Spinal cord (tissue), 10 donors: Measurements from ENCODE around the gene CDC25B. TPM values are rescaled to one million over a fixed set of nuclear protein-coding genes. Genes with fewer than 3 reads are reported as not detected.

Experiments
- DNase-seq, 6 donors: peaks; one replicate each; pipeline versions ENCODE4 v3.0.0 to v3.0.0-alpha.2; 2013 to 2015; ENCODE audit warnings: low spot score in 6 of 6, low read depth in 4 of 6
- H3K27ac ChIP-seq: one replicate; pipeline ENCODE4 v1.5.1; 2013; ENCODE audit warnings: low read depth, low read length, control low read depth
- H3K27me3 ChIP-seq: one replicate; pipeline ENCODE4 v1.6.1; 2013; ENCODE audit warnings: low read length; ENCODE audit not compliant: control insufficient read depth, insufficient read depth
- H3K36me3 ChIP-seq: one replicate; pipeline ENCODE4 v1.6.1; 2013; ENCODE audit warnings: low read length; ENCODE audit not compliant: control insufficient read depth, insufficient read depth
- H3K4me1 ChIP-seq: one replicate; pipeline ENCODE4 v1.6.1; 2013; ENCODE audit warnings: low read length; ENCODE audit not compliant: control insufficient read depth, insufficient read depth
- H3K4me3 ChIP-seq: one replicate; pipeline ENCODE4 v1.5.1; 2013; ENCODE audit warnings: low read depth, low read length, control low read depth
- H3K9me3 ChIP-seq: one replicate; pipeline ENCODE4 v1.6.1; 2013; ENCODE audit warnings: low read length; ENCODE audit not compliant: control insufficient read depth, insufficient read depth
- WGBS: methylation state at CpG from one replicate; pipeline ENCODE4 v1.1.5; 2013; ENCODE audit warnings: missing lambda C conversion rate; ENCODE audit not compliant: insufficient coverage; 5-methylcytosine and 5-hydroxymethylcytosine counted together
- long read RNA-seq, 4 donors: transcript quantifications; one replicate each; lab custom pipeline, GENCODE V29; 2026
- polyA plus RNA-seq, 2 donors: library from polyadenylated mRNA; unstranded; fragments of 120-200 nt; gene quantifications; one replicate each; pipeline ENCODE4 v1.2.1, GENCODE V29; 2013; ENCODE audit not compliant: insufficient read length in 2 of 2
- total RNA-seq, 2 donors: library from RNA; depleted of rRNA in 1 of 2; stranded (reverse); fragments of 120-200 nt in 1 of 2; fragments of >200 nt in 1 of 2; gene quantifications; one replicate each; pipeline versions ENCODE4 v1.2.3 to v1.2.4, GENCODE V29; 2013 to 2014
- donor health status: healthy.

CDC25B gene
- 10 to 100 TPM; 22.2 to 44.4 TPM for total RNA-seq
- polyA plus RNA-seq, result 10 to 100 TPM; 48.5 to 66.8 TPM
- long read RNA-seq, donor 1, transcript CDC25B-201 (16 exons, 3,597 nt), result major isoform, 8 of 11 reads
- long read RNA-seq, donor 1, partial matches to known transcripts, result 0 of 11 reads
- long read RNA-seq, donor 1, other reads (novel, unspliced or antisense), result 0 of 11 reads
- long read RNA-seq, donor 2, partial matches to known transcripts, result 0 of 1 reads
- long read RNA-seq, donor 2, other reads (novel, unspliced or antisense), result 0 of 1 reads
- long read RNA-seq, donor 3, partial matches to known transcripts, result 0 of 1 reads
- long read RNA-seq, donor 3, other reads (novel, unspliced or antisense), result 0 of 1 reads
- long read RNA-seq, donor 4, partial matches to known transcripts, result 49 of 50 reads
- long read RNA-seq, donor 4, other reads (novel, unspliced or antisense), result 0 of 50 reads

DNA sequence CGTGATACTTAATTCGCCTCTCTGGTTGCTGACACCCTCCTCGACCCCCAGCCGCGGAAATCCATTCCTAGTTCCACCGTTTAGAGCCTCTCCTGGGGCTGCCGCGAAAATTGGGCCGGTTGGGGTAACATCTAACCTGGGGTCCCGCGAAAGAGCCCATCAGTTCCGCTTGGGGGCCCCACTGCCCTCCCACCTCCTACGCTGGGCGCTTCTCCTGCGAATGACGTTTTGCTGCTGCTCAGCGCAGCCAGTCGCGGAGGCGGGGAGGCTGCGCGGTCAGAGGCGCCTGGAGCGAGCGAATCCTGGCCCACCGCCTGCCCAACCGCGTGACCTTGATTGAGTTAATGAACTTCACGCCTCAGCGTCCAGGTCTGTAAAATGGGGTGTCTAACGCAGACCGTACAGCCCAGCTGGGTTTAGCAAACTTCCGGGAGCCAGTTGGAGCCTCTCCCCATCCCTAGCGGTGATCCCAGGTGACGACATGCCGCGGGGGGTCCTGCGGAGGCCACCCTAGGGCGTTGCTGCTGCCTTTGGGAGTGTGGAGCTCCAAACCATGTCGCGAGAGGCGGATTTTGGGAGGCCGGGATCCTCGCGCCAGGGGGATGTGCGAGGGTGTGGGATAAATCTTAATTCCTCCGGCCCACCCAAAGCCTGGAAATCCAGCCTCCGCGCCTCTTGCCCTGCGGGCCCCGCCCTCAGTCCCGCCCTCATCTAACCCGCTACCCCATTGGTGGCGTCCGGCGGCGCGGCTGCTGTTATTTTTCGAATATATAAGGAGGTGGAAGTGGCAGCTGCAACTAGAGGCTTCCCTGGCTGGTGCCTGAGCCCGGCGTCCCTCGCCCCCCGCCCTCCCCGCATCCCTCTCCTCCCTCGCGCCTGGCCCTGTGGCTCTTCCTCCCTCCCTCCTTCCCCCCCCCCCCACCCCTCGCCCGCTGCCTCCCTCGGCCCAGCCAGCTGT lies at the start of gene CDC25B:
CDC25B (plus strand) TSS at position 800 of the 958 bp plus-strand sequence. CDS start 222 bp downstream, outside the sequence.
- Histone ChIP-seq H3K27ac (peak within 1 kb of the TSS; percentile 97), H3K4me3 (peak within 1 kb of the TSS; percentile 97), H3K4me1 (peaks cover 58% of the 10 kb centered on the region), H3K27me3 (no peaks in the 10 kb centered on the region), H3K36me3 (peaks cover 16% of the 10 kb centered on the region), H3K9me3 (no peaks in the 10 kb centered on the region)
- peak in 4 of 6 donors; percentile 76 to 95 (median 90) for DNase-seq
- WGBS, result 1% methylated on average over 40 of the region's 69 CpGs

DNA sequence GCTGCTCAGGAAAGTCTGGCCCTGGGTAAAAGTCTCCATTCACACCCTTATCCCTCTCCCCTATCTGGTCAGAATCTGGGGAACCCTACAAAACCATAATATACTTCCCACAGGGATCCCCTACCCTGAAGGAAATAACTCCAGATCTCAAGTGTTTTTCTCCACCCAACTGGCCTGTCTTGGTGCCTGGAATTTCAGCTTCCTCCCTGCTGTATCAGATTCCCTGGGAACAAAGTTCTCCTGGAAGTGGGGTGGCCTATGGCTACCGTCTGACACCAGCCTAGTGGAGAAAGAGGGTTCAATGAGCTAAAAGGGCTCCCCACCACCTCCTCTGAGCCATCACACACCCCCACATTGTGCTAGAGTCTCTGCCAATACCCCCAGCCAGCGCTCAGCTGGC lies 48.6 kb upstream of the CDC25B start:
- no CpG with 5 or more reads among the region's 2 CpGs for WGBS
- no peak for DNase-seq
- no peaks in the 10 kb centered on the region for H3K9me3 ChIP-seq
- H3K27ac ChIP-seq, result no peak overlapping the region
- H3K4me1 ChIP-seq, result peaks cover 30% of the 10 kb centered on the region
- no peak overlapping the region for H3K4me3 ChIP-seq
- H3K27me3 ChIP-seq, result peaks cover 50% of the 10 kb centered on the region
- H3K36me3 ChIP-seq, result peaks cover 7% of the 10 kb centered on the region

DNA sequence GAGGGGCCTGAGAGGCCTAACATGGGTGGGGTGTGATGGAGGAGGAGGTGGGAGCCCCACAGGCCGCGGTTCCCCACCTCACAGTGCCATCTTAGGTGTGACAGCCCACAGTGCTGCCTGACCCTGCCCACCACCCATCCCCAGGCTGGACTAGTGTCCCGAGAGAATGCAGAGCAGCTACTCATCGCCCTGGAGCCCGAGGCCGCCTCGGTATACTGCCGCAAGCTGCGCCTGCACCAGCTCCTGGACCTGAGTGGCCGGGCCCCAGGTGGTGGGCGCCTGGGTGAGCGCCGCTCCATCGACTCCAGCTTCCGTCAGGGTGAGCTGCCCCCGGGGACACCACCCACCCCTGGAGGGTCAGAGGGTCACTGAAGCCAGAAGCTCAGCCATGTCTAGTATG lies 48.0 kb upstream of the CDC25B start:
- Histone ChIP-seq H3K27me3 (peaks cover 50% of the 10 kb centered on the region), H3K9me3 (no peaks in the 10 kb centered on the region), H3K4me1 (peaks cover 31% of the 10 kb centered on the region), H3K27ac (no peak overlapping the region), H3K4me3 (no peak overlapping the region), H3K36me3 (peaks cover 7% of the 10 kb centered on the region)
- no peak for DNase-seq
- WGBS, result 90% methylated on average over 14 of the region's 16 CpGs

DNA sequence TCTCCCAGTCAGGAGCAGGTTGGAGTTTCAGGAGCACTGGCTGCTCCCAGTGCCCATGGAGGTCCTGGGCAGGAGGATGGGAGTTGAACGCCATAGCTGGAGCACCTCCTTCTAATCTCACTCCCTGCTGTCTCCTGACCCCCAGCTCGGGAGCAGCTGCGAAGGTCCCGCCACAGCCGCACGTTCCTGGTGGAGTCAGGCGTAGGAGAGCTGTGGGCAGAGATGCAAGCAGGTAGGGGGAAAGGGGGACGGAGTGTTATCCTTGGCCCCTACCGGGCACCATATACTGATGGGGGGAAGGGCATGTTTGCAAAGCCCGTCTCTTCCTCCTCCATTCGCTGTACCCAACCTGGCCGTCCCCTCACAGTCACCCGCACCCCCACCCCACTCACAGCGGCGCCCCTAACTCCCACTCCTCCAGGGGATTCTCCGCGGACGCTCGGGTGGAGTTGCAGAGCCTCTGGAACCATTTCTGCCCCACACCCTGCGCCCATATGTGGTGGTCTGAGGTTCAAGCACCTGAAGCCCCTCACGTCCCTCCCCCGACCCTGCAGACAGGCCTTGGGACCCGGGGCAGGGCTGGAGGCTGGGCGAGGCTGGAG lies 46.9 kb upstream of the CDC25B start:
- WGBS, result 27% methylated on average over 4 of the region's 24 CpGs
- H3K4me1 ChIP-seq, result peaks cover 31% of the 10 kb centered on the region
- peaks cover 50% of the 10 kb centered on the region for H3K27me3 ChIP-seq
- H3K36me3 ChIP-seq, result peaks cover 15% of the 10 kb centered on the region
- no peaks in the 10 kb centered on the region for H3K9me3 ChIP-seq
- no peak for DNase-seq
- H3K4me3 ChIP-seq, result no peak overlapping the region
- H3K27ac ChIP-seq, result no peak overlapping the region

DNA sequence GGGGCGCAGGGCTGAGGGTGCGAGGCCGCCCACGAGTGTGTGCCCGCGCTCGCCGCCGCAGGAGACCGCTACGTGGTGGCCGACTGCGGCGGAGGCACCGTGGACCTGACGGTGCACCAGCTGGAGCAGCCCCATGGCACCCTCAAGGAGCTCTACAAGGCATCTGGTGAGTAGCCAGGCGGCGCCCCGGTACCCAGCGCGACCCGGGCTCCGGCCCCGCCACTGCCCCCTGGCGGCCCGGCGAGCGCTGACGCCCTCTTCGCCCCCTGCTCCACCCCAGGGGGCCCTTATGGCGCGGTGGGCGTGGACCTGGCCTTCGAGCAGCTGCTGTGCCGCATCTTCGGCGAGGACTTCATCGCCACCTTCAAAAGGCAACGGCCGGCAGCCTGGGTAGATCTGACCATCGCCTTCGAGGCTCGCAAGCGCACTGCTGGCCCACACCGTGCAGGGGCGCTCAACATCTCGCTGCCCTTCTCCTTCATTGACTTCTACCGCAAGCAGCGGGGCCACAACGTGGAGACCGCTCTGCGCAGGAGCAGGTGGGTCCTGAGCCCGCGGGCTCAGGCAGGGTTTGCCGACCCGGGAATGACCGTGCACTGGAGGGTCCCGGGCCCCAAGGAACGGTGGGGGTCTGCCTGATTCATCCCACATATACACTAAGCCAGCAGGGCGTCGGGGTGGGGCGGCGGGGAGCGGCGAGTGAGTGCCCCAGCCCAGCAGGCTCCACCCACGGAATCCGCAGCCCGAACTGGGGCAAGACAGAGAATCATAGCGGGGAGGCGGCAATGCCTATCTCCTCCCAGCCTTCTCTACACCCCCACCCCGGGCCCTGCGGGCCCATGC lies 46.2 kb upstream of the CDC25B start:
- H3K36me3 ChIP-seq, result peaks cover 22% of the 10 kb centered on the region
- peaks cover 50% of the 10 kb centered on the region for H3K27me3 ChIP-seq
- no peak overlapping the region for H3K27ac ChIP-seq
- H3K9me3 ChIP-seq, result no peaks in the 10 kb centered on the region
- peak in 2 of 6 donors; percentile 46 to 49 for DNase-seq
- no peak overlapping the region for H3K4me3 ChIP-seq
- WGBS, result 18% methylated on average over 68 of the region's 72 CpGs
- peaks cover 31% of the 10 kb centered on the region for H3K4me1 ChIP-seq

DNA sequence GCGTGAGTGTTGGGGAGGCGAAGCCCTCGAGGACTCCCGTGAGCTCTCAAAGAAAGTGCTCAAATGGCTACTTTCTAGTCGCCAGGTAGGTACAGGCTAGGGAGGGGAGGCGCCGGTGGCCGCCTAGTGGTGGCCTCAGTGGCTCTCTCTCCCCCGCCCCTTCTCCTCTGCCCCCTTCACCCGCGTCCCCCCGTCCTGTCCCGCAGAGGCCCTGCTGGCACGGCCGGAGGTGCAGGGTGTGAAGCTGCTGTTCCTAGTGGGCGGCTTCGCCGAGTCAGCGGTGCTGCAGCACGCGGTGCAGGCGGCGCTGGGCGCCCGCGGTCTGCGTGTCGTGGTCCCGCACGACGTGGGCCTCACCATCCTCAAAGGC lies 44.8 kb upstream of the CDC25B start:
- H3K4me3 ChIP-seq, result no peak overlapping the region
- 35% methylated on average over 28 of the region's 31 CpGs for WGBS
- H3K27me3 ChIP-seq, result peaks cover 41% of the 10 kb centered on the region
- peaks cover 36% of the 10 kb centered on the region for H3K36me3 ChIP-seq
- DNase-seq, result no peak
- no peaks in the 10 kb centered on the region for H3K9me3 ChIP-seq
- H3K4me1 ChIP-seq, result peaks cover 27% of the 10 kb centered on the region
- H3K27ac ChIP-seq, result no peak overlapping the region

DNA sequence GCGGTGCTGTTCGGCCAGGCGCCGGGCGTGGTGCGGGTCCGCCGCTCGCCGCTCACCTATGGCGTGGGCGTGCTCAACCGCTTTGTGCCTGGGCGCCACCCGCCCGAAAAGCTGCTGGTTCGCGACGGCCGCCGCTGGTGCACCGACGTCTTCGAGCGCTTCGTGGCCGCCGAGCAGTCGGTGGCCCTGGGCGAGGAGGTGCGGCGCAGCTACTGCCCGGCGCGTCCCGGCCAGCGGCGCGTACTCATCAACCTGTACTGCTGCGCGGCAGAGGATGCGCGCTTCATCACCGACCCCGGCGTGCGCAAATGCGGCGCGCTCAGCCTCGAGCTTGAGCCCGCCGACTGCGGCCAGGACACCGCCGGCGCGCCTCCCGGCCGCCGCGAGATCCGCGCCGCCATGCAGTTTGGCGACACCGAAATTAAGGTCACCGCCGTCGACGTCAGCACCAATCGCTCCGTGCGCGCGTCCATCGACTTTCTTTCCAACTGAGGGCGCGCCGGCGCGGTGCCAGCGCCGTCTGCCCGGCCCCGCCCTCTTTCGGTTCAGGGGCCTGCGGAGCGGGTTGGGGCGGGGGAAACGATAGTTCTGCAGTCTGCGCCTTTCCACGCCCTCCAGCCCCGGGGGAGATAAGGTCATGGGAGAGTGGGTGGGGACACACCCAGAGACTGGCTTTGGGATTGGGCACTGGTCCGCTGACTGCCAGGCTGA lies 44.3 kb upstream of the CDC25B start:
- Histone ChIP-seq H3K36me3 (peaks cover 38% of the 10 kb centered on the region), H3K27me3 (peaks cover 41% of the 10 kb centered on the region), H3K4me1 (peaks cover 29% of the 10 kb centered on the region), H3K4me3 (no peak overlapping the region), H3K27ac (no peak overlapping the region), H3K9me3 (no peaks in the 10 kb centered on the region)
- 6% methylated on average over 95 of the region's 95 CpGs for WGBS
- peak in 2 of 6 donors; percentile 71 to 73 for DNase-seq

DNA sequence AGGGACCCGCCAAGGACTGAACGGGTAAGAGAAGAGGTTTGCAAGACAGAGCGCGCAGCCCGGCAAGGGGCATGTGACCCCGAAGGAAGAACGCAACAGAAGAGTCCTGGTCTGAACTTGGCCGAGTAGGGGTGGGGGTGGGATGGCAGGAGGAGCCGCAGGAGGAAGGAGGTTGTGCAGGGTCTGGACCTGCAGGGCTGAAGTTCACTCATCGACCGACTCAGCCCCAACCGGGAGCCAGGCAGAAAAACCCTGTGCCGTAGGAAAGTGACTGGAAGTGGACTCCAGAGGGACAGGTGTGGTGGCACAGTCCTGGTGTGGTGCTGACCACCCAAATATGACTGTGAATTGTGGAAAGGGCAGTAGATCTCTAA lies 43.7 kb upstream of the CDC25B start:
- Histone ChIP-seq H3K9me3 (no peaks in the 10 kb centered on the region), H3K27me3 (peaks cover 37% of the 10 kb centered on the region), H3K27ac (no peak overlapping the region), H3K4me3 (no peak overlapping the region), H3K36me3 (peaks cover 38% of the 10 kb centered on the region), H3K4me1 (peaks cover 29% of the 10 kb centered on the region)
- 29% methylated on average over 13 of the region's 13 CpGs for WGBS
- no peak for DNase-seq
